Measurements from ENCODE around the gene GSPT1. TPM values are rescaled to one million over a fixed set of nuclear protein-coding genes. Genes with fewer than 3 reads are reported as not detected.

Gene GSPT1
- total and polyA plus RNA-seq, 2 experiments from 2014 or later = 126 to 146 TPM

DNA sequence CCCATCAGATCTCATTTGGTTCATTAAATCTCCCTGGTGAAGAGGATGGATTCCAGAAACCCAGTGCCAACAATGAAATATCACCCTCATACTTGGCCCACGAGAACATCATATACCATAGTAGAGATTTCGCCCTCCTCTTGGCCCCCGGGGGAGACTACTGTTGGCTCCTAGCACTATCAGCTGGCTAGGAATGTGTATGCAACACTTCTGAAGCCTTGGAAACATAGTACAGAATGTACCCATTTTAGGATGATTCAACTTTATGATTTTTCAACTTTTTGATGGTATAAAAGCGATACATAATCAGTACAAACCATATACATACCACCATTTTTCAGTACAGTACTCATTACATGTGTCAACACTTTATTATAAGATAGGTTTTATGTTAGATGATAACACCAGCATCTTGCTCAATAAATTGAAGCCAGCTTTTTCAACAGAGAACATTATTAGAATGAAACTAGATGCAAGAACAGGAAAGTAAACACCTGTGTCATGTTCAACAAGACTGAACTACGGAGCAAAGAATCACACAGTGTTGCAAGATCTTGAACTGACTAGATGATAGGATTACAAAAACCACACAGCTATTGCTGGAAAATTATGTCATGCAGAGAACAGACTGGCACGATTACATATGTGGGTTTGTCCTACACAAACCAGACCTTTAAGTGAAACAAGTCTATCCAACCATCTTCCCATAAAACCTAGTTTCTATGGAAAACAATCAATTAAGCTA is 81.6 kb downstream of the GSPT1 start:
- Histone ChIP-seq H3K4me3 (no peak overlapping the region), H2AFZ (no peak overlapping the region), H3K4me1 (ENCODE audit: insufficient read depth) (no peaks in the 10 kb centered on the region), H3K9me2 (ENCODE audit: insufficient read depth) (no peaks in the 10 kb centered on the region), H4K20me1 (replicated peaks; ENCODE audit: insufficient read depth) (peaks cover 5% of the 10 kb centered on the region), H3K27ac (ENCODE audit: low read depth) (no peak overlapping the region), H3K36me3 (ENCODE audit: insufficient read depth) (peaks cover 23% of the 10 kb centered on the region), H3K27me3 (ENCODE audit: insufficient read depth) (no peaks in the 10 kb centered on the region), H3F3A (replicated peaks; ENCODE audit: low read depth) (peaks cover 22% of the 10 kb centered on the region), H3K79me2 (replicated peaks; ENCODE audit: insufficient read depth) (no peaks in the 10 kb centered on the region), H3K4me2 (no peak overlapping the region)
- no peaks in the 10 kb centered on the region for H3K9me3 Mint-ChIP-seq
- TF ChIP-seq POLR2AphosphoS5 (IDR thresholded peaks at IDR 0.05; ENCODE audit: low read depth) (no peak), STAT1 (IDR thresholded peaks at IDR 0.05; ENCODE audit: unreplicated experiment) (no peak), NANOG (IDR thresholded peaks at IDR 0.05; ENCODE audit: borderline replicate concordance) (no peak), CREB1 (CRISPR knock-in tag; IDR thresholded peaks at IDR 0.05; ENCODE audit: low read depth) (no peak), ZNF114 (CRISPR knock-in tag; IDR thresholded peaks at IDR 0.05) (no peak), JUNB (IDR thresholded peaks at IDR 0.05; ENCODE audit: unreplicated experiment) (no peak), EZH2 (IDR thresholded peaks at IDR 0.05; ENCODE audit: low read depth, unreplicated experiment) (no peak), ZNF331 (CRISPR knock-in tag; IDR thresholded peaks at IDR 0.05; ENCODE audit: low read depth) (no peak), EZH2phosphoT487 (IDR thresholded peaks at IDR 0.05; ENCODE audit: unreplicated experiment) (no peak)
- TF ChIP-seq, protein P1, sequence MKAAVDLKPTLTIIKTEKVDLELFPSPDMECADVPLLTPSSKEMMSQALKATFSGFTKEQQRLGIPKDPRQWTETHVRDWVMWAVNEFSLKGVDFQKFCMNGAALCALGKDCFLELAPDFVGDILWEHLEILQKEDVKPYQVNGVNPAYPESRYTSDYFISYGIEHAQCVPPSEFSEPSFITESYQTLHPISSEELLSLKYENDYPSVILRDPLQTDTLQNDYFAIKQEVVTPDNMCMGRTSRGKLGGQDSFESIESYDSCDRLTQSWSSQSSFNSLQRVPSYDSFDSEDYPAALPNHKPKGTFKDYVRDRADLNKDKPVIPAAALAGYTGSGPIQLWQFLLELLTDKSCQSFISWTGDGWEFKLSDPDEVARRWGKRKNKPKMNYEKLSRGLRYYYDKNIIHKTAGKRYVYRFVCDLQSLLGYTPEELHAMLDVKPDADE (IDR thresholded peaks at IDR 0.05) = no peak
- TF ChIP-seq, protein P2, sequence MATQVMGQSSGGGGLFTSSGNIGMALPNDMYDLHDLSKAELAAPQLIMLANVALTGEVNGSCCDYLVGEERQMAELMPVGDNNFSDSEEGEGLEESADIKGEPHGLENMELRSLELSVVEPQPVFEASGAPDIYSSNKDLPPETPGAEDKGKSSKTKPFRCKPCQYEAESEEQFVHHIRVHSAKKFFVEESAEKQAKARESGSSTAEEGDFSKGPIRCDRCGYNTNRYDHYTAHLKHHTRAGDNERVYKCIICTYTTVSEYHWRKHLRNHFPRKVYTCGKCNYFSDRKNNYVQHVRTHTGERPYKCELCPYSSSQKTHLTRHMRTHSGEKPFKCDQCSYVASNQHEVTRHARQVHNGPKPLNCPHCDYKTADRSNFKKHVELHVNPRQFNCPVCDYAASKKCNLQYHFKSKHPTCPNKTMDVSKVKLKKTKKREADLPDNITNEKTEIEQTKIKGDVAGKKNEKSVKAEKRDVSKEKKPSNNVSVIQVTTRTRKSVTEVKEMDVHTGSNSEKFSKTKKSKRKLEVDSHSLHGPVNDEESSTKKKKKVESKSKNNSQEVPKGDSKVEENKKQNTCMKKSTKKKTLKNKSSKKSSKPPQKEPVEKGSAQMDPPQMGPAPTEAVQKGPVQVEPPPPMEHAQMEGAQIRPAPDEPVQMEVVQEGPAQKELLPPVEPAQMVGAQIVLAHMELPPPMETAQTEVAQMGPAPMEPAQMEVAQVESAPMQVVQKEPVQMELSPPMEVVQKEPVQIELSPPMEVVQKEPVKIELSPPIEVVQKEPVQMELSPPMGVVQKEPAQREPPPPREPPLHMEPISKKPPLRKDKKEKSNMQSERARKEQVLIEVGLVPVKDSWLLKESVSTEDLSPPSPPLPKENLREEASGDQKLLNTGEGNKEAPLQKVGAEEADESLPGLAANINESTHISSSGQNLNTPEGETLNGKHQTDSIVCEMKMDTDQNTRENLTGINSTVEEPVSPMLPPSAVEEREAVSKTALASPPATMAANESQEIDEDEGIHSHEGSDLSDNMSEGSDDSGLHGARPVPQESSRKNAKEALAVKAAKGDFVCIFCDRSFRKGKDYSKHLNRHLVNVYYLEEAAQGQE (IDR thresholded peaks at IDR 0.05; ENCODE audit: unreplicated experiment) = no peak
- TF ChIP-seq, protein P3, sequence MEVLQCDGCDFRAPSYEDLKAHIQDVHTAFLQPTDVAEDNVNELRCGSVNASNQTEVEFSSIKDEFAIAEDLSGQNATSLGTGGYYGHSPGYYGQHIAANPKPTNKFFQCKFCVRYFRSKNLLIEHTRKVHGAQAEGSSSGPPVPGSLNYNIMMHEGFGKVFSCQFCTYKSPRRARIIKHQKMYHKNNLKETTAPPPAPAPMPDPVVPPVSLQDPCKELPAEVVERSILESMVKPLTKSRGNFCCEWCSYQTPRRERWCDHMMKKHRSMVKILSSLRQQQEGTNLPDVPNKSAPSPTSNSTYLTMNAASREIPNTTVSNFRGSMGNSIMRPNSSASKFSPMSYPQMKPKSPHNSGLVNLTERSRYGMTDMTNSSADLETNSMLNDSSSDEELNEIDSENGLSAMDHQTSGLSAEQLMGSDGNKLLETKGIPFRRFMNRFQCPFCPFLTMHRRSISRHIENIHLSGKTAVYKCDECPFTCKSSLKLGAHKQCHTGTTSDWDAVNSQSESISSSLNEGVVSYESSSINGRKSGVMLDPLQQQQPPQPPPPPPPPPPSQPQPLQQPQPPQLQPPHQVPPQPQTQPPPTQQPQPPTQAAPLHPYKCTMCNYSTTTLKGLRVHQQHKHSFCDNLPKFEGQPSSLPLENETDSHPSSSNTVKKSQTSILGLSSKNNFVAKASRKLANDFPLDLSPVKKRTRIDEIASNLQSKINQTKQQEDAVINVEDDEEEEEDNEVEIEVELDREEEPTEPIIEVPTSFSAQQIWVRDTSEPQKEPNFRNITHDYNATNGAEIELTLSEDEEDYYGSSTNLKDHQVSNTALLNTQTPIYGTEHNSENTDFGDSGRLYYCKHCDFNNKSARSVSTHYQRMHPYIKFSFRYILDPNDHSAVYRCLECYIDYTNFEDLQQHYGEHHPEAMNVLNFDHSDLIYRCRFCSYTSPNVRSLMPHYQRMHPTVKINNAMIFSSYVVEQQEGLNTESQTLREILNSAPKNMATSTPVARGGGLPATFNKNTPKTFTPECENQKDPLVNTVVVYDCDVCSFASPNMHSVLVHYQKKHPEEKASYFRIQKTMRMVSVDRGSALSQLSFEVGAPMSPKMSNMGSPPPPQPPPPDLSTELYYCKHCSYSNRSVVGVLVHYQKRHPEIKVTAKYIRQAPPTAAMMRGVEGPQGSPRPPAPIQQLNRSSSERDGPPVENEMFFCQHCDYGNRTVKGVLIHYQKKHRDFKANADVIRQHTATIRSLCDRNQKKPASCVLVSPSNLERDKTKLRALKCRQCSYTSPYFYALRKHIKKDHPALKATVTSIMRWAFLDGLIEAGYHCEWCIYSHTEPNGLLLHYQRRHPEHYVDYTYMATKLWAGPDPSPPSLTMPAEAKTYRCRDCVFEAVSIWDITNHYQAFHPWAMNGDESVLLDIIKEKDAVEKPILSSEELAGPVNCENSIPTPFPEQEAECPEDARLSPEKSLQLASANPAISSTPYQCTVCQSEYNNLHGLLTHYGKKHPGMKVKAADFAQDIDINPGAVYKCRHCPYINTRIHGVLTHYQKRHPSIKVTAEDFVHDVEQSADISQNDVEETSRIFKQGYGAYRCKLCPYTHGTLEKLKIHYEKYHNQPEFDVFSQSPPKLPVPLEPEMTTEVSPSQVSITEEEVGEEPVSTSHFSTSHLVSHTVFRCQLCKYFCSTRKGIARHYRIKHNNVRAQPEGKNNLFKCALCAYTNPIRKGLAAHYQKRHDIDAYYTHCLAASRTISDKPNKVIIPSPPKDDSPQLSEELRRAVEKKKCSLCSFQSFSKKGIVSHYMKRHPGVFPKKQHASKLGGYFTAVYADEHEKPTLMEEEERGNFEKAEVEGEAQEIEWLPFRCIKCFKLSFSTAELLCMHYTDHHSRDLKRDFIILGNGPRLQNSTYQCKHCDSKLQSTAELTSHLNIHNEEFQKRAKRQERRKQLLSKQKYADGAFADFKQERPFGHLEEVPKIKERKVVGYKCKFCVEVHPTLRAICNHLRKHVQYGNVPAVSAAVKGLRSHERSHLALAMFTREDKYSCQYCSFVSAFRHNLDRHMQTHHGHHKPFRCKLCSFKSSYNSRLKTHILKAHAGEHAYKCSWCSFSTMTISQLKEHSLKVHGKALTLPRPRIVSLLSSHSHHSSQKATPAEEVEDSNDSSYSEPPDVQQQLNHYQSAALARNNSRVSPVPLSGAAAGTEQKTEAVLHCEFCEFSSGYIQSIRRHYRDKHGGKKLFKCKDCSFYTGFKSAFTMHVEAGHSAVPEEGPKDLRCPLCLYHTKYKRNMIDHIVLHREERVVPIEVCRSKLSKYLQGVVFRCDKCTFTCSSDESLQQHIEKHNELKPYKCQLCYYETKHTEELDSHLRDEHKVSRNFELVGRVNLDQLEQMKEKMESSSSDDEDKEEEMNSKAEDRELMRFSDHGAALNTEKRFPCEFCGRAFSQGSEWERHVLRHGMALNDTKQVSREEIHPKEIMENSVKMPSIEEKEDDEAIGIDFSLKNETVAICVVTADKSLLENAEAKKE (CRISPR knock-in tag; IDR thresholded peaks at IDR 0.05) = no peak
- TF ChIP-seq, protein P4, sequence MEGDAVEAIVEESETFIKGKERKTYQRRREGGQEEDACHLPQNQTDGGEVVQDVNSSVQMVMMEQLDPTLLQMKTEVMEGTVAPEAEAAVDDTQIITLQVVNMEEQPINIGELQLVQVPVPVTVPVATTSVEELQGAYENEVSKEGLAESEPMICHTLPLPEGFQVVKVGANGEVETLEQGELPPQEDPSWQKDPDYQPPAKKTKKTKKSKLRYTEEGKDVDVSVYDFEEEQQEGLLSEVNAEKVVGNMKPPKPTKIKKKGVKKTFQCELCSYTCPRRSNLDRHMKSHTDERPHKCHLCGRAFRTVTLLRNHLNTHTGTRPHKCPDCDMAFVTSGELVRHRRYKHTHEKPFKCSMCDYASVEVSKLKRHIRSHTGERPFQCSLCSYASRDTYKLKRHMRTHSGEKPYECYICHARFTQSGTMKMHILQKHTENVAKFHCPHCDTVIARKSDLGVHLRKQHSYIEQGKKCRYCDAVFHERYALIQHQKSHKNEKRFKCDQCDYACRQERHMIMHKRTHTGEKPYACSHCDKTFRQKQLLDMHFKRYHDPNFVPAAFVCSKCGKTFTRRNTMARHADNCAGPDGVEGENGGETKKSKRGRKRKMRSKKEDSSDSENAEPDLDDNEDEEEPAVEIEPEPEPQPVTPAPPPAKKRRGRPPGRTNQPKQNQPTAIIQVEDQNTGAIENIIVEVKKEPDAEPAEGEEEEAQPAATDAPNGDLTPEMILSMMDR (conservative IDR thresholded peaks at IDR 0.05; ENCODE audit: low read depth in 2 of 2) = no peak
- no peak overlapping the region for H3K4me3 Mint-ChIP-seq
- DNase-seq (ENCODE audit: low spot score) = no peak
- no peaks in the 10 kb centered on the region for H3K27me3 Mint-ChIP-seq (ENCODE audit: insufficient read depth, low read depth, poor library complexity)
- no peak overlapping the region for H3K27ac Mint-ChIP-seq
- peaks cover 10% of the 10 kb centered on the region; the same call in 2 of the 3 replicates for H3K4me1 Mint-ChIP-seq
- ATAC-seq = no peak
- peaks cover 33% of the 10 kb centered on the region for H3K36me3 Mint-ChIP-seq (ENCODE audit: low read depth)
